Measurements from ENCODE around the gene LBH. TPM values are rescaled to one million over a fixed set of nuclear protein-coding genes. Genes with fewer than 3 reads are reported as not detected.

The LBH gene
- polyA plus RNA-seq, 1 of the 3 experiments (the other 2 are of a cell fraction): 22.8 TPM

- peaks cover 0 to 10% of the 10 kb centered on the region in 2 experiments; a peak in 2 of 4 replicates for H3K4me1 ChIP-seq (ENCODE audit: control insufficient read depth in 1 of 2, insufficient read depth in 2 of 2, low read depth in 1 of 2, low read length in 1 of 2)
- ChIA-PET CTCF (interaction anchor here (0.6 to 12.8 kb wide), 23 partner anchors 9 to 1128 kb away, joined by 3 to 573 read pairs (median 4); partner anchors contain the start of gene LBH), POLR2A (interaction anchor here (0.6 to 1.2 kb wide), 3 partner anchors 18 to 54 kb away, joined by 4 to 5 read pairs (median 4); no protein-coding TSS in a partner anchor)
- no peaks in the 10 kb centered on the region; the same call in 1 of the 2 replicates for H3K27me3 ChIP-seq (ENCODE audit: insufficient read depth)
- H3K79me2 ChIP-seq (ENCODE audit: insufficient read depth): no peaks in the 10 kb centered on the region
- WGBS (ENCODE audit: low lambda C conversion rate): 70% methylated on average over 9 of the region's 9 CpGs
- no peaks in the 10 kb centered on the region for H3K36me3 ChIP-seq (replicated peaks in 1 of 2; ENCODE audit: control insufficient read depth in 1 of 2, insufficient read depth in 2 of 2, low read length in 1 of 2)
- no peak overlapping the region for H3K4me2 ChIP-seq
- no peak overlapping the region for H2AFZ ChIP-seq (ENCODE audit: low read depth)
- H3K9ac ChIP-seq: no peak overlapping the region
- H3K27ac ChIP-seq (ENCODE audit: low read depth in 2 of 2, low read length in 1 of 2): no peak overlapping the region
- H4K20me1 ChIP-seq (ENCODE audit: insufficient read depth): no peaks in the 10 kb centered on the region
- no peaks in the 10 kb centered on the region for H3K9me3 ChIP-seq
- TF ChIP-seq TEAD4 (IDR thresholded peaks at IDR 0.05; ENCODE audit: borderline replicate concordance, insufficient read depth) (no peak), EP300 (IDR thresholded peaks at IDR 0.05; ENCODE audit: borderline replicate concordance in 1 of 2, low read depth in 1 of 2, low read length in 1 of 2) (no peak), USF2 (IDR thresholded peaks at IDR 0.05; ENCODE audit: borderline replicate concordance, low read depth, low read length) (no peak)
- H3K9me2 ChIP-seq: no peaks in the 10 kb centered on the region
- no peaks in the 10 kb centered on the region for H3F3A ChIP-seq (replicated peaks; ENCODE audit: insufficient read depth)
- no peak for DNase-seq
- H3K4me3 ChIP-seq (ENCODE audit: low read depth in 2 of 2, low read length in 1 of 2): no peak overlapping the region
Measured at GRCh38 chr2:30206461-30207430, 24.6 kb upstream of the LBH start.

- Histone ChIP-seq H3K4me3 (ENCODE audit: low read depth in 2 of 2, low read length in 1 of 2) (no peak overlapping the region), H4K20me1 (ENCODE audit: insufficient read depth) (no peaks in the 10 kb centered on the region), H2AFZ (ENCODE audit: low read depth) (no peak overlapping the region), H3K9me2 (no peaks in the 10 kb centered on the region), H3K4me2 (no peak overlapping the region), H3K9me3 (no peaks in the 10 kb centered on the region), H3K36me3 (replicated peaks in 1 of 2; ENCODE audit: control insufficient read depth in 1 of 2, insufficient read depth in 2 of 2, low read length in 1 of 2) (no peaks in the 10 kb centered on the region), H3K9ac (no peak overlapping the region), H3K4me1 (ENCODE audit: control insufficient read depth in 1 of 2, insufficient read depth in 2 of 2, low read depth in 1 of 2, low read length in 1 of 2) (peaks cover 0 to 10% of the 10 kb centered on the region in 2 experiments; a peak in 2 of 4 replicates), H3K79me2 (ENCODE audit: insufficient read depth) (no peaks in the 10 kb centered on the region), H3K27ac (ENCODE audit: low read depth in 2 of 2, low read length in 1 of 2) (no peak overlapping the region), H3F3A (replicated peaks; ENCODE audit: insufficient read depth) (no peaks in the 10 kb centered on the region), H3K27me3 (ENCODE audit: insufficient read depth) (no peaks in the 10 kb centered on the region; the same call in 1 of the 2 replicates)
- 0% methylated on average over 2 of the region's 2 CpGs for WGBS (ENCODE audit: low lambda C conversion rate)
- ChIA-PET CTCF (interaction anchor here (0.6 to 12.8 kb wide), 66 partner anchors 8 to 1383 kb away, joined by 3 to 573 read pairs (median 4); partner anchors contain the start of gene LBH), POLR2A (interaction anchor here (0.6 kb wide), 1 partner anchor 44 kb away, joined by 4 read pairs; no protein-coding TSS in a partner anchor)
- DNase-seq: peak; percentile 81
- TF ChIP-seq TEAD4 (IDR thresholded peaks at IDR 0.05; ENCODE audit: borderline replicate concordance, insufficient read depth) (no peak), FOSL2 (IDR thresholded peaks at IDR 0.05; ENCODE audit: borderline replicate concordance, low read depth) (no peak), NFIC (IDR thresholded peaks at IDR 0.05; ENCODE audit: borderline replicate concordance) (no peak), SIN3A (IDR thresholded peaks at IDR 0.05; ENCODE audit: borderline replicate concordance, low read depth, low read length) (no peak), SMC3 (IDR thresholded peaks at IDR 0.05; ENCODE audit: low read depth, low read length) (peak; percentile 100), GATA2 (CRISPR knock-in tag; IDR thresholded peaks at IDR 0.05) (no peak), PBX3 (IDR thresholded peaks at IDR 0.05) (0 out of 2 replicates have a peak, but pooled peaks have one; percentile 23), CTCF (IDR thresholded peaks at IDR 0.05) (peak; percentile 99), NRF1 (IDR thresholded peaks at IDR 0.05; ENCODE audit: low read depth, low read length) (no peak), YY1 (IDR thresholded peaks at IDR 0.05; ENCODE audit: low read depth) (no peak), ZBTB33 (IDR thresholded peaks at IDR 0.05; ENCODE audit: borderline replicate concordance, low read depth) (no peak), USF1 (IDR thresholded peaks at IDR 0.05; ENCODE audit: borderline replicate concordance, low read depth) (no peak), RFX5 (IDR thresholded peaks at IDR 0.05; ENCODE audit: low read length) (no peak), RCOR1 (IDR thresholded peaks at IDR 0.05; ENCODE audit: low read length) (0 out of 2 replicates have a peak, but pooled peaks have one; percentile 12)
Measured at GRCh38 chr2:30208453-30208852, 22.9 kb upstream of the LBH start.

Measured in SK-N-SH (cell line).